ACHN (cell line): ENCODE measurements around the gene KCNK4.
"Not testable (repeated sequence)": the region's sequence is repeated elsewhere in the genome, so short reads cannot be mapped to it uniquely, and the experiment has no call there.

Source experiments
- DNase-seq: peaks from one replicate; pipeline ENCODE4 v3.0.0-alpha.2; 2015
- in situ Hi-C: cut with HindIII; loops from 2 replicates; pipeline ENCODE4 v1.10.0; 2017; ENCODE audit warnings: low sequenced_read_pairs, low pct_ligation_motif_present, low pct_unique_long_range_greater_than_20kb

Gene KCNK4

GRCh38 chr11:64315667-64316526 is 24.8 kb downstream of the KCNK4 start:
- DNase-seq, in situ Hi-C loops: not testable (repeated sequence)

- in situ Hi-C loops, result no loop called here
- DNase-seq, result peak; percentile 51
These were observed 25.7 kb downstream of the KCNK4 start for GRCh38 chr11:64316672-64317324.

GRCh38 chr11:64317325-64317960 is 26.3 kb downstream of the KCNK4 start, which contains the start of gene TRMT112:
TSS of gene TRMT112 (minus strand) at chr11:64317559. CDS start at chr11:64317526, 33 bp downstream.
- in situ Hi-C loops, result no loop called here

DNA sequence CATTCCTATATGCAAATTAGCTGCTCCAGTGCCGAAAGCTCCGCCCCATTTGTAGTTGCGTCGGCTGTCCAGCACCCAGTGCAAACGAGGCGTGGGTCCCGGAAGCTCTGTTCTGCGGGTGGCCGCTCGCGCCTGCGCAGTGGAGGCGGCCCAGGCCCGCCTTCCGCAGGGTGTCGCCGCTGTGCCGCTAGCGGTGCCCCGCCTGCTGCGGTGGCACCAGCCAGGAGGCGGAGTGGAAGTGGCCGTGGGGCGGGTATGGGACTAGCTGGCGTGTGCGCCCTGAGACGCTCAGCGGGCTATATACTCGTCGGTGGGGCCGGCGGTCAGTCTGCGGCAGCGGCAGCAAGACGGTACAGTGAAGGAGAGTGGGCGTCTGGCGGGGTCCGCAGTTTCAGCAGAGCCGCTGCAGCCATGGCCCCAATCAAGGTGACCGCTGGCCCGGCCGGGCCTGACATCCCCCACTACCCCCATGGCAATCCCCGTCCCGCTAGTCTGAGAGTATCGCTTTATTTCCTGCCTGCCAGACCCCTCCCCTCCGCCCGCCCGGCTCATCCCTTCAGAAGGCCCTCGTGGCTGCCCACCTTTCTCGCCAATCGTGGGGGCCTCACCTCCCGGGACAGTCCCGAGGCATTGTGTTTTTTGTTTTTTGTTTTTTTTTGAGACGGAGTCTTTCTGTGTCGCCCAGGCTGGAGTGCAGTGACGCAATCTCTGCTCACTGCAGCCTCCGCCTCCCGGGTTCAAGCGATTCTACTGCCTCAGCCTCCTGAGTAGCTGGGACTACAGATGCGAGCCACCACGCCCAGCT is 27.1 kb downstream of the KCNK4 start, which contains the start of gene PRDX5:
PRDX5 (plus strand) TSS at position 161 of the 805 bp plus-strand sequence; CDS start at position 256, 95 bp downstream.
- in situ Hi-C loops, result no loop called here
- peak; percentile 93 for DNase-seq

More at GRCh38 chr11:64317325-64317960, 26.3 kb downstream of the KCNK4 start, which contains the start of gene TRMT112:
- peak; percentile 97 for DNase-seq

- no peak for DNase-seq
- in situ Hi-C loops, result no loop called here
These were observed 28.0 kb downstream of the KCNK4 start for GRCh38 chr11:64318766-64319761.

- DNase-seq, result no peak
- in situ Hi-C loops, result no loop called here
These were observed 29.5 kb downstream of the KCNK4 start for GRCh38 chr11:64320556-64320955.

DNA sequence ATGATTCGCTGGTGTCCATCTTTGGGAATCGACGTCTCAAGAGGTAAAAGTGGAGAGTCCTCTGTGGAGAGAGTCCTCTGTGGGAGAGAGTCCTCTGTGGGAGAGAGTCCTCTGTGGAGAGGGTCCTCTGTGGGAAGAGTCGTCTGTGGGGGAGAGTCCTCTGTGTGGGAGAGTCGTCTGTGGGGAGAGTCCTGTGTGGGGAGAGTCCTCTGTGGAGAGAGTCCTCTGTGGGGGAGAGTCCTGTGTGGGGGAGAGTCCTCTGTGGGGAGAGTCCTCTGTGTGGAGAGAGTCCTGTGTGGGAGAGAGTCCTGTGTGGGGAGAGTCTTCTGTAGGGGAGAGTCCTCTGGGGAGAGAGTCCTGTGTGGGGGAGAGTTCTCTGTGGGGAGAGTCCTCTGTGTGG is 29.9 kb downstream of the KCNK4 start:
- in situ Hi-C loops, result no loop called here
- DNase-seq, result no peak

- in situ Hi-C loops, result no loop called here
- DNase-seq, result no peak
These were observed 30.4 kb downstream of the KCNK4 start for GRCh38 chr11:64321533-64321932.

GRCh38 chr11:64322925-64323260 is 31.8 kb downstream of the KCNK4 start:
- DNase-seq, result no peak
- in situ Hi-C loops, result no loop called here

DNA sequence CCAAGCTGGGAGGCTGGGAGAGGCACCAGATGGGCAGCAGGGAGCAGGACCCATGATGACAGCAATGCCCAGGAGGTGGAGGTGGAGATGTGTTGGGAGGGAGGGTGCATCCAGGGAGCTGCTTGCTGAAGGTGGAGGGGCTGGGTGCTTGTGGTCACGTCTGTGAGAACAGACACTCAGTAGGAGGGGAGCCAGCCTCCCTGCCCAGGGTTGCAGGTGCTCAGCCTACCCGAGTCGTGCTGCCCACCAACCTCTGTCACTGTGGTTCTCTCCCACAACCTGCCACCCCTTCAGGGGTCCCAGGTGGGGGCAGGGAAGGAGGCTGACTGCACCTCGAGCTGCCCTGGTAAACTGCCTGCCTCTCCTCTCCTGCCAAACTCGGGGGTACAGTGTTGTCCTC is 32.3 kb downstream of the KCNK4 start:
- in situ Hi-C loops, result no loop called here

GRCh38 chr11:64323984-64324383 is 32.9 kb downstream of the KCNK4 start:
- DNase-seq, in situ Hi-C loops: not testable (repeated sequence)

More for the DNA sequence above, 32.3 kb downstream of the KCNK4 start:
- DNase-seq, result no peak

DNA sequence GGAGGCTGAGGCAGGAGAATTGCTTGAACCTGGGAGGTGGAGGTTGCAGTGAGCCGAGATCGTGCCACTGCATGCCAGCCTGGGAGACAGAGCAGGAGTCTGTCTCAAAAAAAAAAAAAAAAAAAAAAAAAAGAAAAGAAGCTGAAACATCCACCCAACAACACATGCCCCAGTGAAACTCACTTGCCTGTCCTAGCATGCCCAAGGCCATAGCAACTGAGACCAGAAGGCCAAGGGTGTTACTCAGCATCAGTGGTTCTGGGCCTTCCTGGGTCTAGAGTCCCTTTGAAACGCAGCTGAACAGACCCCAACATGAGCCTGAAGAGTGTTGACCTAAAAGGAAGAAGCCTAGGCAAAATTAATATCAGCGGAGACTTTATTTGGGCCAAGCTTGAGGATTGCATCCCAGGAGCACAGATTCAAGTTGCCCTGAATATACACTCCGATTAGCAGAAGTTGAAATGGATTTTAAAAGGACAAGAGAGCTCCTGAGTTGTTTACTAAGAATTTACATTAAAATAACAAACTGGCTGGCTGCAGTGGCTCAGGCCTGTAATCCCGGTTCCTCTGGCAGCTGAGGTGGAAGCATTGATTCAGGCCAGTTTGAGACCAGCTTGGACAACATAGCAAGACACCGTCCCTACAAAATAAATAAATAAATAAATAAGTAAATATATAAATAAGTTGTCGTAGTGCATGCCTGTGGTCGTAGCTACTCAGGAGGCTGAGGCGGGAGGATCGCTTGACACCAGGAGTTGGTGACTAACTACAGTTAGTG is 33.8 kb downstream of the KCNK4 start:
- no peak for DNase-seq
- in situ Hi-C loops, result no loop called here

- DNase-seq, result no peak
- in situ Hi-C loops, result no loop called here
These were observed 36.3 kb downstream of the KCNK4 start for GRCh38 chr11:64327375-64327774.

DNA sequence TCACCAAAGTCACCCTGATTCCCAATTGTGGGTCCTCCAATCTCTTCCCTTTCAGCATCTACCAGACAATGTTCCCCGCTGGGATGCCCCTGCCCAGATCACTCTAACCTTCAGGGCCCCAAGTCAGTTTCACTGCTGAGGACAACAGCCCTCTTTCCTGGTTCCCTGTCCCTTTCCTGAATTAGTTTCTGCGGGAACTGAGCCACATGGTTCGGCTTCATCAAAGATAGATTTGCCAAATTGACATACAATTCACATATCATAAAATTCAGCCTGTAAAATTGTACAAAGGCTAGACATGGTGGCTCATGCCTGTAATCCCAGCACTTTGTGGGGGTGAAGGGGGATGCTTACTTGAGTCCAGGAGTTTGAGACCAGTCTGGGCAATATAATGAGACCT is 36.9 kb downstream of the KCNK4 start:
- in situ Hi-C loops, result no loop called here
- no peak for DNase-seq

DNA sequence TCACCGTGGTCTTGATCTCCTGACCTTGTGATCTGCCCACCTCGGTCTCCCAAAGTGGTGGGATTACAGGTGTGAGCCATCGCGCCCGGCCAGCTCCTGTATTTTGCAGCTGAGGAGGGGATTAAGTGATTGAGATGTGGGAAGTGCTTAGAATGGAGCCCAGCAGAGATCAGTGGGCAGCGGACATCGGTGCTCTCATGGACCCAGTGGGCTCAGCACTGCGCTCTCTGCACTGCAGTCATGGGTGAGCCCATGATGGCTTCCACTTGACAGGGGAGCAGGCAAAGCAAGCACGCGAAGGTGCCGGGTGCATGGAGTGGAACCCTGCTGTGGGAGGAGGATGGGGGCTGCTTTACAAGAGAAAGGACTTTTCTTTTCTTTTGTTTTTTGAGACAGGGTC is 39.8 kb downstream of the KCNK4 start:
- no peak for DNase-seq
- in situ Hi-C loops, result no loop called here

- in situ Hi-C loops, result no loop called here
- DNase-seq, result peak; percentile 94
These were observed 40.7 kb downstream of the KCNK4 start for GRCh38 chr11:64331569-64332371.
